HCT116 (cell line): ENCODE data around the gene TBC1D4. TPM values are rescaled to one million over a fixed set of nuclear protein-coding genes. Genes with fewer than 3 reads are reported as not detected.

Experiments used
- ATAC-seq: fragments of 200-7000 bp; cut with Tn5 transposase; 2 replicates; pipeline ENCODE4 v1.9.1; 2020; ENCODE audit warnings: mild to moderate bottlenecking, moderate library complexity
- BruUV-seq: library from RNA; stranded (reverse); fragments of 400-500 nt; replicated peaks from 2 replicates; lab custom pipeline; 2021; lab: Mats Ljungman, UMichigan
- CTCF ChIA-PET: fragments of 300-600 bp; sonication (Branson Sonifier 250); formaldehyde crosslinking; loops from one replicate; lab custom pipeline; 2021; ENCODE audit warnings: antibody characterized with exemption; lab: Charles Lee
- POLR2A ChIA-PET: fragments of 300-600, 350-600 bp; sonication (Branson Sonifier 250); formaldehyde crosslinking; loops from one replicate; lab custom pipeline; 2021; ENCODE audit warnings: antibody characterized with exemption; lab: Charles Lee
- RAD21 ChIA-PET, 2 experiments: fragments of 300-600 bp; sonication (Branson Sonifier 250); formaldehyde crosslinking; loops; one replicate each; lab custom pipeline; 2023; ENCODE audit warnings: low total read pairs in 2 of 2; ENCODE audit not compliant: uncharacterized antibody in 2 of 2, unreplicated experiment in 2 of 2, low non-redundant PET in 1 of 2; lab: Charles Lee
- DNase-seq: peaks from one replicate; pipeline ENCODE4 v3.0.0-alpha.2; 2010; ENCODE audit warnings: low read depth, low spot score
- H2AFZ ChIP-seq: fragments of 200-600 bp; shearing (Covaris generic), sonication (generic); 2 replicates; pipeline ENCODE4 v1.6.1; 2017; ENCODE audit warnings: low read depth, mixed run types, mixed read lengths, antibody characterized with exemption, low read length; ENCODE audit not compliant: poor library complexity, severe bottlenecking
- H3K27ac ChIP-seq: 2 replicates; pipeline ENCODE4 v1.5.1; 2012; ENCODE audit warnings: low read depth, low read length
- H3K27me3 ChIP-seq: fragments of 200-600 bp; sonication (generic); 2 replicates; pipeline ENCODE4 v1.6.1; 2016; ENCODE audit warnings: mixed run types, low read length, mixed read lengths; ENCODE audit not compliant: insufficient read depth
- H3K36me3 ChIP-seq, 2 experiments: fragments of 200-500 bp in 1 of 2; fragments of 200-600 bp in 1 of 2; sonication (Bioruptor generic) in 1 of 2; sonication (generic) in 1 of 2; 2 replicates each; pipeline versions ENCODE4 v1.5.1 to v1.6.1; 2014 to 2016; ENCODE audit warnings: low read length in 2 of 2, inconsistent platforms in 1 of 2, mixed read lengths in 1 of 2, mixed run types in 1 of 2; ENCODE audit not compliant: insufficient read depth in 2 of 2, control insufficient read depth in 1 of 2
- H3K4me1 ChIP-seq, 2 experiments: fragments of 200-600 bp in 1 of 2; sonication (generic) in 1 of 2; 2 replicates each; pipeline versions ENCODE4 v1.5.1 to v1.6.1; 2012 to 2017; ENCODE audit warnings: low read length in 2 of 2, inconsistent platforms in 1 of 2, mild to moderate bottlenecking in 1 of 2, mixed read lengths in 1 of 2, mixed run types in 1 of 2, moderate library complexity in 1 of 2; ENCODE audit not compliant: insufficient read depth in 2 of 2, control insufficient read depth in 1 of 2
- H3K4me2 ChIP-seq: fragments of 200-600 bp; sonication (generic); 2 replicates; pipeline ENCODE4 v1.6.1; 2017; ENCODE audit warnings: mixed run types, low read length, mixed read lengths
- H3K4me3 ChIP-seq, 2 experiments: fragments of 200-600 bp in 1 of 2; sonication (generic) in 1 of 2; replicated peaks in 1 of 2; 2 replicates each; pipeline ENCODE4 v1.5.1; 2011 to 2016; ENCODE audit warnings: low read length in 2 of 2, control low read depth in 1 of 2, low read depth in 1 of 2, mild to moderate bottlenecking in 1 of 2, mixed read lengths in 1 of 2, mixed run types in 1 of 2
- H3K79me2 ChIP-seq: fragments of 200-600 bp; sonication (generic); 2 replicates; pipeline ENCODE4 v1.6.1; 2017; ENCODE audit warnings: mild to moderate bottlenecking, mixed run types, low read length, moderate library complexity, mixed read lengths; ENCODE audit not compliant: insufficient read depth
- H3K9ac ChIP-seq: fragments of 200-600 bp; sonication (generic); 2 replicates; pipeline ENCODE4 v1.6.1; 2016; ENCODE audit warnings: low read length, mixed read lengths
- H3K9me2 ChIP-seq: fragments of 200-600 bp; sonication (generic), shearing (Covaris generic); 2 replicates; pipeline ENCODE4 v1.6.1; 2017; ENCODE audit warnings: mixed run types, mild to moderate bottlenecking, moderate library complexity; ENCODE audit not compliant: insufficient read depth
- H3K9me3 ChIP-seq, 2 experiments: fragments of 200-500 bp in 1 of 2; fragments of 200-600 bp in 1 of 2; sonication (Bioruptor generic) in 1 of 2; sonication (generic) in 1 of 2; 2 replicates each; pipeline ENCODE4 v1.6.1; 2014 to 2017; ENCODE audit warnings: low read length in 2 of 2, mixed read lengths in 2 of 2, inconsistent platforms in 1 of 2, low read depth in 1 of 2, mild to moderate bottlenecking in 1 of 2, mixed run types in 1 of 2, moderate library complexity in 1 of 2; ENCODE audit not compliant: control insufficient read depth in 1 of 2, insufficient read depth in 1 of 2
- H4K20me1 ChIP-seq: fragments of 200-600 bp; sonication (generic), shearing (Covaris generic); 2 replicates; pipeline ENCODE4 v1.6.1; 2017; ENCODE audit warnings: mixed run types, mild to moderate bottlenecking, moderate library complexity; ENCODE audit not compliant: insufficient read depth
- ATF3 ChIP-seq: IDR thresholded peaks from 2 replicates; pipeline ENCODE4 v1.6.1; 2012
- CBX3 ChIP-seq: IDR thresholded peaks from 2 replicates; pipeline ENCODE4 v1.6.1; 2012; ENCODE audit warnings: low read depth
- CEBPB ChIP-seq: IDR thresholded peaks from 2 replicates; pipeline ENCODE4 v1.6.1; 2012; ENCODE audit warnings: low read depth
- CTCF ChIP-seq, 3 experiments: fragments of 200-600 bp in 1 of 3; sonication (generic) in 1 of 3; IDR thresholded peaks in 2 of 3; conservative IDR thresholded peaks in 1 of 3; 2 replicates each; pipeline ENCODE4 v1.5.1; 2012 to 2017; ENCODE audit warnings: low read depth in 2 of 3, low read length in 2 of 3, antibody characterized with exemption in 1 of 3, borderline replicate concordance in 1 of 3, control low read depth in 1 of 3, mild to moderate bottlenecking in 1 of 3, mixed read lengths in 1 of 3, mixed run types in 1 of 3, moderate library complexity in 1 of 3; ENCODE audit not compliant: insufficient read depth in 1 of 3
- EGR1 ChIP-seq: IDR thresholded peaks from 2 replicates; pipeline ENCODE4 v1.6.1; 2012; ENCODE audit warnings: low read depth
- ELF1 ChIP-seq: IDR thresholded peaks from 2 replicates; pipeline ENCODE4 v1.6.1; 2012; ENCODE audit warnings: low read depth, borderline replicate concordance
- EZH2phosphoT487 ChIP-seq: fragments of 200-600 bp; IDR thresholded peaks from 2 replicates; pipeline ENCODE4 v1.6.1; 2018; ENCODE audit warnings: antibody characterized with exemption, borderline replicate concordance
- FOSL1 ChIP-seq: IDR thresholded peaks from 2 replicates; pipeline ENCODE4 v1.6.1; 2012; ENCODE audit warnings: low read depth
- POLR2A ChIP-seq: IDR thresholded peaks from 2 replicates; pipeline ENCODE4 v1.7.0; 2011; ENCODE audit warnings: borderline replicate concordance; ENCODE audit not compliant: insufficient read depth, insufficient read length; ENCODE audit errors: extremely low read depth
- POLR2AphosphoS5 ChIP-seq: IDR thresholded peaks from 2 replicates; pipeline ENCODE4 v1.6.1; 2011; ENCODE audit warnings: mild to moderate bottlenecking, low read depth, low read length, moderate library complexity
- RAD21 ChIP-seq: IDR thresholded peaks from 2 replicates; pipeline ENCODE4 v1.6.1; 2012; ENCODE audit warnings: low read depth, mild to moderate bottlenecking
- SP1 ChIP-seq: IDR thresholded peaks from 2 replicates; pipeline ENCODE4 v1.6.1; 2012; ENCODE audit warnings: low read depth
- SRF ChIP-seq: IDR thresholded peaks from 2 replicates; pipeline ENCODE4 v1.6.1; 2012; ENCODE audit warnings: low read depth
- TCF7L2 ChIP-seq: IDR thresholded peaks from 2 replicates; pipeline ENCODE4 v1.7.0; 2011; ENCODE audit warnings: borderline replicate concordance, inconsistent platforms; ENCODE audit not compliant: insufficient read depth, insufficient read length; ENCODE audit errors: extremely low read depth
- YY1 ChIP-seq: IDR thresholded peaks from 2 replicates; pipeline ENCODE4 v1.6.1; 2011; ENCODE audit warnings: low read length, low read depth, moderate library complexity, mild to moderate bottlenecking; ENCODE audit not compliant: insufficient replicate concordance; ENCODE audit errors: extremely low read depth
- ZBTB33 ChIP-seq: IDR thresholded peaks from 2 replicates; pipeline ENCODE4 v1.6.1; 2011; ENCODE audit warnings: mild to moderate bottlenecking, low read length, moderate library complexity; ENCODE audit not compliant: insufficient replicate concordance; ENCODE audit errors: extremely low read depth
- intact Hi-C: fragments of 100-400 bp; cut with micrococcal nuclease; formaldehyde crosslinking; loops from 2 replicates; pipeline ENCODE4 v1.10.0; 2022
- total RNA-seq: library from RNA; stranded (reverse); gene quantifications from one replicate; pipeline ENCODE4 v1.2.1, GENCODE V29; 2021; ENCODE audit not compliant: unreplicated experiment

The TBC1D4 gene
- total RNA-seq, 1 experiment from 2014 or later: 24.6 TPM

GRCh38 chr13:75341028-75341427 is 140.9 kb downstream of the TBC1D4 start:
- intact Hi-C loops: no loop called here
- ChIA-PET POLR2A (no interaction called here), CTCF (no interaction called here), RAD21 (no interaction called here)
- H3K27me3 ChIP-seq: no peaks in the 10 kb centered on the region
- H3K9ac ChIP-seq: no peak overlapping the region
- BruUV-seq: no TSS peak
- no peaks in the 10 kb centered on the region for H3K9me2 ChIP-seq
- TF ChIP-seq EGR1: no peak
- no peak for TF ChIP-seq POLR2AphosphoS5
- TF ChIP-seq EZH2phosphoT487: no peak
- TF ChIP-seq TCF7L2: no peak
- TF ChIP-seq YY1: no peak
- no peaks in the 10 kb centered on the region for H4K20me1 ChIP-seq
- no peak overlapping the region for H3K27ac ChIP-seq
- peaks cover 0 to 2% of the 10 kb centered on the region in 2 experiments; a peak in 2 of 4 replicates for H3K36me3 ChIP-seq
- no peak overlapping the region for H3K4me2 ChIP-seq
- no peaks in the 10 kb centered on the region for H3K79me2 ChIP-seq
- no peak overlapping the region for H3K4me3 ChIP-seq
- peaks cover 0 to 3% of the 10 kb centered on the region in 2 experiments; a peak in 1 of 4 replicates for H3K4me1 ChIP-seq
- DNase-seq: no peak
- no peaks in the 10 kb centered on the region for H3K9me3 ChIP-seq
- no peak for ATAC-seq
- no peak overlapping the region for H2AFZ ChIP-seq

- no peak for DNase-seq
- Histone ChIP-seq H3K27me3 (no peaks in the 10 kb centered on the region), H3K27ac (no peak overlapping the region), H3K9ac (no peak overlapping the region), H2AFZ (no peak overlapping the region), H3K9me2 (no peaks in the 10 kb centered on the region), H3K9me3 (no peaks in the 10 kb centered on the region), H3K4me3 (no peak overlapping the region), H4K20me1 (no peaks in the 10 kb centered on the region), H3K4me2 (no peak overlapping the region), H3K4me1 (peaks cover 0 to 3% of the 10 kb centered on the region in 2 experiments; a peak in 1 of 4 replicates), H3K79me2 (no peaks in the 10 kb centered on the region), H3K36me3 (peaks cover 0 to 2% of the 10 kb centered on the region in 2 experiments; a peak in 2 of 4 replicates)
- POLR2A ChIA-PET: no interaction called here
- CTCF ChIA-PET: no interaction called here
- BruUV-seq: no TSS peak
- RAD21 ChIA-PET: no interaction called here
- intact Hi-C loops: no loop called here
- ATAC-seq: no peak
- TF ChIP-seq EZH2phosphoT487 (no peak), SRF (no peak), ELF1 (no peak), POLR2A (no peak), ATF3 (no peak), CEBPB (no peak), ZBTB33 (no peak), CTCF (IDR thresholded peaks at IDR 0.05 in 2 of 3, conservative IDR thresholded peaks at IDR 0.05 in 1 of 3; ENCODE audit: borderline replicate concordance in 1 of 3, insufficient read depth in 1 of 3, low read depth in 2 of 3, low read length in 2 of 3) (no peak), FOSL1 (no peak), TCF7L2 (no peak), CBX3 (no peak), POLR2AphosphoS5 (no peak), RAD21 (no peak), SP1 (no peak)
Measured at GRCh38 chr13:75339635-75340374, 142.2 kb downstream of the TBC1D4 start.
